ENCODE results near the gene SYAP1.
A peak's percentile ranks its signal among the peaks of the same experiment; 100 is the strongest.
"Not testable (repeated sequence)": the region's sequence is repeated elsewhere in the genome, so short reads cannot be mapped to it uniquely, and the experiment has no call there.

SYAP1 gene

GRCh38 chrX:16719334-16720084 is at the start of gene SYAP1:
Gene SYAP1, plus strand, starts transcription at chrX:16719612. Its CDS starts 113 bp downstream, at chrX:16719725.
- DNase-seq, result peak; percentile 98

- peak; percentile 51 for DNase-seq
Observed at GRCh38 chrX:16671005-16671404, 48.4 kb upstream of the SYAP1 start.

- DNase-seq, result no peak
Observed at GRCh38 chrX:16678689-16679088, 40.7 kb upstream of the SYAP1 start.

- no peak for DNase-seq
Observed at GRCh38 chrX:16683007-16683664, 36.3 kb upstream of the SYAP1 start.

GRCh38 chrX:16687514-16687913 is 31.9 kb upstream of the SYAP1 start:
- no peak for DNase-seq

- peak; percentile 78 for DNase-seq
Observed at GRCh38 chrX:16695079-16695676, 24.2 kb upstream of the SYAP1 start.

GRCh38 chrX:16696956-16697355 is 22.5 kb upstream of the SYAP1 start:
- no peak for DNase-seq

GRCh38 chrX:16699389-16699788 is 20.0 kb upstream of the SYAP1 start:
- DNase-seq, result no peak

GRCh38 chrX:16700734-16701133 is 18.7 kb upstream of the SYAP1 start:
- DNase-seq, result no peak

GRCh38 chrX:16702700-16703599 is 16.5 kb upstream of the SYAP1 start:
- DNase-seq, result no peak

- no peak for DNase-seq
Observed at GRCh38 chrX:16705370-16705769, 14.0 kb upstream of the SYAP1 start.

- no peak for DNase-seq
Observed at GRCh38 chrX:16708016-16708415, 11.4 kb upstream of the SYAP1 start.

GRCh38 chrX:16711219-16711811 is 8.1 kb upstream of the SYAP1 start:
- DNase-seq, result no peak

- DNase-seq, result peak; percentile 6
Observed at GRCh38 chrX:16711893-16712547, 7.4 kb upstream of the SYAP1 start.

- peak; percentile 62 for DNase-seq
Observed at GRCh38 chrX:16712548-16713155, 6.8 kb upstream of the SYAP1 start, which contains the start of gene CTPS2. Gene CTPS2, minus strand, starts transcription at chrX:16712669. Its CDS starts 9,767 bp downstream, at chrX:16702902.

- DNase-seq, result no peak
Observed at GRCh38 chrX:16714504-16714903, 4.9 kb upstream of the SYAP1 start.

- not testable (repeated sequence) for DNase-seq
Observed at GRCh38 chrX:16715638-16716037, 3.8 kb upstream of the SYAP1 start.

- not testable (repeated sequence) for DNase-seq
Observed at GRCh38 chrX:16716451-16716850, 3.0 kb upstream of the SYAP1 start.

GRCh38 chrX:16718824-16719333 is 533 bp upstream of the SYAP1 start:
- DNase-seq, result no peak

- no peak for DNase-seq
Observed at GRCh38 chrX:16722481-16722880, 3.1 kb downstream of the SYAP1 start.

- no peak for DNase-seq
Observed at GRCh38 chrX:16725072-16725471, 5.7 kb downstream of the SYAP1 start.
